Measurements from ENCODE around the gene SAFB2. TPM values are rescaled to one million over a fixed set of nuclear protein-coding genes. Genes with fewer than 3 reads are reported as not detected.

Gene SAFB2
- total and polyA plus RNA-seq, 9 of the 15 experiments (the other 6 are each of a cell fraction or from before 2014, with no cell fraction given), result 4.5 to 103 (median 47.3) TPM

DNA sequence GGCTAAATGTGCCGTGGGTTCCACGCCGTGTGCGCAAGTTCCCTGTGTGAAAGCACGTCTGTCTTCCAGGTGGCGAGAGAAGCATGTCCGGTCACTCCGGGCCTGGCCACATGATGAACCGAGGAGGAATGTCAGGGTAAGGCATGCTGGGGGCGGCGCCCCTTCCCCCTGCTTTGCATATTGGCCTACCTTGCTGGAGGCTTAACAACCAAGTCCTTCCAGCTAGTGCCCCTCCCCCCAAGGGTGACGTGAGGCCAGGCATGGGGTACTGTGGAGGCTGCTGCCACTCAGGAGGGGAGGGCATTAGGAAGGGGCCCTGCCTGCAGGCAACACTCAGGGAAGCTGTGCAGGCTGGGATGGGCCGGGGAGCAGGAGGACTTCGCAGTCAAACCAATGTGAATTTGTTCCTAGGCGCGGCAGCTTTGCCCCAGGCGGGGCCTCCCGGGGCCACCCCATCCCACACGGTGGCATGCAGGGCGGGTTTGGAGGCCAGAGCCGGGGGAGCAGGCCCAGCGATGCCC lies 45.2 kb upstream of the SAFB2 start:
- TSS peak; percentile 22 for BruUV-seq (replicated peaks)
- Histone ChIP-seq H2AFZ (ENCODE audit: low read depth, low read length) (no peak overlapping the region), H3K36me3 (ENCODE audit: control insufficient read depth, insufficient read depth, low read length) (peaks cover 70% of the 10 kb centered on the region), H3K27me3 (ENCODE audit: control insufficient read depth in 2 of 2, insufficient read depth in 2 of 2, low read length in 2 of 2) (no peaks in the 10 kb centered on the region), H3K27ac (ENCODE audit: extremely low read depth, low read depth, low read length) (no peak overlapping the region), H3K4me3 (no peak overlapping the region), H3K4me2 (ENCODE audit: insufficient read depth, low read length) (no peak overlapping the region), H3K79me2 (ENCODE audit: control insufficient read depth, insufficient read depth, low read length) (no peaks in the 10 kb centered on the region), H3K9me1 (ENCODE audit: control insufficient read depth, insufficient read depth, low read length) (peaks cover 2% of the 10 kb centered on the region), H3K9me3 (replicated peaks; ENCODE audit: control insufficient read depth, insufficient read depth, low read depth, low read length) (no peaks in the 10 kb centered on the region), H4K20me1 (replicated peaks; ENCODE audit: control insufficient read depth, insufficient read depth, low read length) (no peaks in the 10 kb centered on the region; the same call in 1 of the 2 replicates), H3K9ac (ENCODE audit: insufficient read depth in 1 of 2, low read depth in 2 of 2, low read length in 2 of 2) (peak overlapping the region in 1 of 2 experiments; percentile 18; a peak in 1 of 4 replicates), H3K4me1 (replicated peaks in 1 of 2; ENCODE audit: control insufficient read depth in 2 of 2, insufficient read depth in 2 of 2, low read length in 2 of 2) (peaks cover 0 to 9% of the 10 kb centered on the region in 2 experiments; a peak in 2 of 5 replicates)
- FAIRE-seq (no peak), ATAC-seq (no peak; the same call in 1 of the 3 replicates), DNase-seq (ENCODE audit: extremely low read depth in 1 of 4, low spot score in 3 of 4) (peak in 1 of 4 experiments; percentile 38)
- in situ Hi-C loops (cut with MboI) (no loop called here), intact Hi-C loops (cut with micrococcal nuclease) (no loop called here)
- TF ChIP-seq HDAC6 (IDR thresholded peaks at IDR 0.05; ENCODE audit: low read depth, low read length), result no peak
- TF ChIP-seq, protein P1, sequence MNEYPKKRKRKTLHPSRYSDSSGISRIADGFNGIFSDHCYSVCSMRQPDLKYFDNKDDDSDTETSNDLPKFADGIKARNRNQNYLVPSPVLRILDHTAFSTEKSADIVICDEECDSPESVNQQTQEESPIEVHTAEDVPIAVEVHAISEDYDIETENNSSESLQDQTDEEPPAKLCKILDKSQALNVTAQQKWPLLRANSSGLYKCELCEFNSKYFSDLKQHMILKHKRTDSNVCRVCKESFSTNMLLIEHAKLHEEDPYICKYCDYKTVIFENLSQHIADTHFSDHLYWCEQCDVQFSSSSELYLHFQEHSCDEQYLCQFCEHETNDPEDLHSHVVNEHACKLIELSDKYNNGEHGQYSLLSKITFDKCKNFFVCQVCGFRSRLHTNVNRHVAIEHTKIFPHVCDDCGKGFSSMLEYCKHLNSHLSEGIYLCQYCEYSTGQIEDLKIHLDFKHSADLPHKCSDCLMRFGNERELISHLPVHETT (CRISPR knock-in tag; conservative IDR thresholded peaks at IDR 0.05 in 1 of 2, IDR thresholded peaks at IDR 0.05 in 1 of 2), result no peak
- TF ChIP-seq SUPT5H (IDR thresholded peaks at IDR 0.05), result peak; percentile 33; the same call in 1 of the 2 replicates
- TF ChIP-seq ZKSCAN1 (IDR thresholded peaks at IDR 0.05; ENCODE audit: low read depth, low read length), result no peak
- TF ChIP-seq, protein P2, sequence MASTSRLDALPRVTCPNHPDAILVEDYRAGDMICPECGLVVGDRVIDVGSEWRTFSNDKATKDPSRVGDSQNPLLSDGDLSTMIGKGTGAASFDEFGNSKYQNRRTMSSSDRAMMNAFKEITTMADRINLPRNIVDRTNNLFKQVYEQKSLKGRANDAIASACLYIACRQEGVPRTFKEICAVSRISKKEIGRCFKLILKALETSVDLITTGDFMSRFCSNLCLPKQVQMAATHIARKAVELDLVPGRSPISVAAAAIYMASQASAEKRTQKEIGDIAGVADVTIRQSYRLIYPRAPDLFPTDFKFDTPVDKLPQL (IDR thresholded peaks at IDR 0.05; ENCODE audit: extremely low read depth, insufficient read length), result no peak
- TF ChIP-seq POLR2G (IDR thresholded peaks at IDR 0.05; ENCODE audit: low read depth, low read length), result peak; percentile 62
- TF ChIP-seq RBM22 (IDR thresholded peaks at IDR 0.05; ENCODE audit: low read depth, low read length, poor library complexity, severe bottlenecking), result peak; percentile 74
- WGBS (ENCODE audit: insufficient coverage, low coverage, missing lambda C conversion rate), result 95% methylated on average over 17 of the region's 22 CpGs
- ChIA-PET CTCF (ENCODE audit: low intra/inter-chr PET ratio) (no interaction called here), POLR2A (interaction anchor here (0.6 to 1.2 kb wide), 2 partner anchors 9 to 82 kb away, joined by 3 read pairs; no protein-coding TSS in a partner anchor)

All from K562 (cell line).